Peyer's patch (tissue), 4 donors: Measurements from ENCODE around the gene LARGE2. TPM values are rescaled to one million over a fixed set of nuclear protein-coding genes. Genes with fewer than 3 reads are reported as not detected.

Source experiments
- DNase-seq, 3 donors: peaks; one replicate each; pipeline ENCODE4 v3.0.0-alpha.2; 2017 to 2019
- H3K27ac ChIP-seq, 4 donors: fragments of 200-600 bp; sonication (generic); one replicate each; pipeline ENCODE4 v1.5.1; 2016 to 2019
- H3K27me3 ChIP-seq, 2 donors: fragments of 200-600 bp; sonication (generic); one replicate each; pipeline ENCODE4 v1.5.1; 2019
- H3K36me3 ChIP-seq, 3 donors: fragments of 200-600 bp; sonication (generic); one replicate each; pipeline ENCODE4 v1.5.1; 2016 to 2019
- H3K4me1 ChIP-seq, 4 donors: fragments of 200-600 bp; sonication (generic); one replicate each; pipeline ENCODE4 v1.5.1; 2016 to 2019
- H3K4me3 ChIP-seq, 4 donors: fragments of 200-600 bp; sonication (generic); 1 replicate in 3 of 4; 2 replicates in 1 of 4; pipeline ENCODE4 v1.5.1; 2016 to 2019; ENCODE audit warnings: mild to moderate bottlenecking in 1 of 4
- H3K9me3 ChIP-seq, 4 donors: fragments of 200-600 bp; sonication (generic); one replicate each; pipeline ENCODE4 v1.5.1; 2016 to 2019; ENCODE audit warnings: mild to moderate bottlenecking in 1 of 4
- POLR2A ChIP-seq, 2 donors: fragments of 450-650 bp; IDR thresholded peaks; one replicate each; pipeline ENCODE4 v1.5.1; 2017; ENCODE audit warnings: antibody characterized with exemption in 2 of 2, mild to moderate bottlenecking in 2 of 2, moderate library complexity in 2 of 2
- total RNA-seq, 4 donors: library from RNA; depleted of rRNA; stranded (reverse); fragments of >200 nt; gene quantifications; one replicate each; pipeline ENCODE4 v1.1.0, GENCODE V29; 2016
- TF ChIP-seq, protein P1 (sequence below), 6 experiments: fragments of 450-650 bp in 4 of 6; fragments of 200-600 bp in 2 of 6; sonication (generic) in 1 of 6; IDR thresholded peaks; one replicate each; pipeline ENCODE4 v1.5.1; 2017 to 2019; ENCODE audit warnings: antibody characterized with exemption in 6 of 6, mild to moderate bottlenecking in 3 of 6, moderate library complexity in 1 of 6

Gene LARGE2
- total RNA-seq, 4 donors from 2014 or later = 0.83 to 1.6 (median 1.2) TPM; not detected in 1

- Histone ChIP-seq H3K27ac (no peak overlapping the region), H3K9me3 (no peaks in the 10 kb centered on the region), H3K4me3 (no peak overlapping the region), H3K36me3 (peaks cover 0 to 45% (median 0%) of the 10 kb centered on the region in 3 donors), H3K27me3 (no peaks in the 10 kb centered on the region), H3K4me1 (no peaks in the 10 kb centered on the region)
- no peak for DNase-seq
- TF ChIP-seq, protein P1, sequence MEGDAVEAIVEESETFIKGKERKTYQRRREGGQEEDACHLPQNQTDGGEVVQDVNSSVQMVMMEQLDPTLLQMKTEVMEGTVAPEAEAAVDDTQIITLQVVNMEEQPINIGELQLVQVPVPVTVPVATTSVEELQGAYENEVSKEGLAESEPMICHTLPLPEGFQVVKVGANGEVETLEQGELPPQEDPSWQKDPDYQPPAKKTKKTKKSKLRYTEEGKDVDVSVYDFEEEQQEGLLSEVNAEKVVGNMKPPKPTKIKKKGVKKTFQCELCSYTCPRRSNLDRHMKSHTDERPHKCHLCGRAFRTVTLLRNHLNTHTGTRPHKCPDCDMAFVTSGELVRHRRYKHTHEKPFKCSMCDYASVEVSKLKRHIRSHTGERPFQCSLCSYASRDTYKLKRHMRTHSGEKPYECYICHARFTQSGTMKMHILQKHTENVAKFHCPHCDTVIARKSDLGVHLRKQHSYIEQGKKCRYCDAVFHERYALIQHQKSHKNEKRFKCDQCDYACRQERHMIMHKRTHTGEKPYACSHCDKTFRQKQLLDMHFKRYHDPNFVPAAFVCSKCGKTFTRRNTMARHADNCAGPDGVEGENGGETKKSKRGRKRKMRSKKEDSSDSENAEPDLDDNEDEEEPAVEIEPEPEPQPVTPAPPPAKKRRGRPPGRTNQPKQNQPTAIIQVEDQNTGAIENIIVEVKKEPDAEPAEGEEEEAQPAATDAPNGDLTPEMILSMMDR (IDR thresholded peaks at IDR 0.05) = no peak
- no peak for TF ChIP-seq POLR2A (IDR thresholded peaks at IDR 0.05)
Measured at GRCh38 chr11:45942381-45942780, 19.9 kb downstream of the LARGE2 start.

DNA sequence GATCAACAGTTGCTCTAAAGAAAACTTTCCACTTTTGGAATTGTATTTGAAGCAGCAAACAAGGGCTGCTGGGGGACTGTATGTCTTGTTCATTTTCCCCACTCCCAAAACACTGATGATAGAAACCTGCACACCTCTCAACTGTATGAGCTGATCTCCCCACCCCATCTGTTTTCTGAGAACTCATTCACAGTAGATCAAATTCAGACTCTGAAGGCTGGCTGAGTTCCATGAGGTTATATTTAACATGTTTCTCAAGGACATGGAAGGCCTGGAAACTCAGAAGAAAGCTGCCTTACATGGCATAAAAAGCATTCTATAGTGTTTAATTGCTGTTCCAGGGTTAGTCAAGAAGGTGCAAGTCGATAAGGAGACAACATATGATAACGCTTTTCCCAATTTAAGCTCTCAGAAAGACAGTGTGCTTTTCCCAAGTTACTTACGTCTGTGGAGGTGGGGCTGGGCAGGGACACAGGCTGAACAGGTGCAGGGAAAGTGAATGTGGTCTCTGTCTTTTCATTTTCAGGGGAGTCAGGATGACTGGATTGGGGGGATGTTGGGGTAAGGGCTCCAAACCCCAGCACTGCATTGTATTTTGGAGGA is 23.0 kb downstream of the LARGE2 start:
- Histone ChIP-seq H3K27ac (no peak overlapping the region), H3K27me3 (no peaks in the 10 kb centered on the region), H3K36me3 (peaks cover 0 to 61% (median 0%) of the 10 kb centered on the region in 3 donors), H3K4me1 (no peaks in the 10 kb centered on the region), H3K4me3 (no peak overlapping the region), H3K9me3 (no peaks in the 10 kb centered on the region)
- no peak for DNase-seq
- TF ChIP-seq, protein P1 (IDR thresholded peaks at IDR 0.05) = no peak
- no peak for TF ChIP-seq POLR2A (IDR thresholded peaks at IDR 0.05)

DNA sequence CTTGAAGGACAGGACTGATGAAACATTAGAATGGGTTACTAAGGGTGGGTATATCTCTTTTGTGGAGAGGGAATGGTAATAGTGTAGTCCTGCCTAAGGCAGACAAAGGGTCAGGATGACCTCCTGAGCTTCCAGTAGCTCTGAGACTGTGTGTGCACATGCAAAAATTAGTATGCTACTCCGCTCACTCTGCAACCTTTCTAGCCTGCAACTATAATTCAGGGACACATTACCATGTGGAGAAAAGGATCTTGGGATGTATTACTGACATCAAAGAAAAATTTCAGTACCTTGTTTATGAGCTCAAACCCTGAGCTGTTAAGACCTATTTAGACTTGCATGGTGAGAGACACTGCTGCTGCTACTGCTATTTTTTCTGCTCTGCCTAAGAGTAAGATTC is 25.4 kb downstream of the LARGE2 start:
- no peaks in the 10 kb centered on the region for H3K4me1 ChIP-seq
- TF ChIP-seq, protein P1 (IDR thresholded peaks at IDR 0.05) = no peak
- no peak for TF ChIP-seq POLR2A (IDR thresholded peaks at IDR 0.05)
- no peaks in the 10 kb centered on the region for H3K27me3 ChIP-seq
- no peaks in the 10 kb centered on the region for H3K9me3 ChIP-seq
- no peak for DNase-seq
- no peak overlapping the region for H3K27ac ChIP-seq
- no peak overlapping the region for H3K4me3 ChIP-seq
- H3K36me3 ChIP-seq = peaks cover 0 to 72% (median 0%) of the 10 kb centered on the region in 3 donors

DNA sequence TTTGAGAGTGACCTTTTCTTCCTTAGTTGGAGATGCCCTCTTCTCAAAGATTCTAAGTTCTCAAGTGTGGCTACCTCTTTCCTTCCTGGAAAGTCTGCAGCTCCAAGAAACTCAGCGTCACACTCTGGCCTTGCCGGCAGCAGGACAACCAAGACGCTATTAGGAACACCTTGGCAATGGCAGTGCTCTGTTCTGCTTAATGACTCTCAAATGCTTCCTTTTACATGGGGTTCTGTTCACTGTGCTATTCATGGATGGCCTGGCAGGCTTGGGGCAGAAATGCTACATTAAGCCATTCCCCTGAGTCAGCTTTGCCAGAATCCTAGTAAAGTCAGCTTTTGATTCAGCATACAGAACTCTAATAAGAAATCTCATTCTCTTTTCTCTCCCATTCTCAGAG is 25.9 kb downstream of the LARGE2 start:
- H3K27ac ChIP-seq = no peak overlapping the region
- H3K4me1 ChIP-seq = no peaks in the 10 kb centered on the region
- H3K27me3 ChIP-seq = no peaks in the 10 kb centered on the region
- no peak for TF ChIP-seq POLR2A (IDR thresholded peaks at IDR 0.05)
- no peak overlapping the region for H3K4me3 ChIP-seq
- no peaks in the 10 kb centered on the region for H3K9me3 ChIP-seq
- DNase-seq = no peak
- peaks cover 0 to 77% (median 0%) of the 10 kb centered on the region in 3 donors for H3K36me3 ChIP-seq

- Histone ChIP-seq H3K9me3 (no peaks in the 10 kb centered on the region), H3K27ac (no peak overlapping the region), H3K36me3 (peaks cover 0 to 75% (median 0%) of the 10 kb centered on the region in 3 donors), H3K4me1 (no peaks in the 10 kb centered on the region), H3K27me3 (no peaks in the 10 kb centered on the region), H3K4me3 (no peak overlapping the region)
- no peak for TF ChIP-seq POLR2A (IDR thresholded peaks at IDR 0.05)
- no peak for DNase-seq
Measured at GRCh38 chr11:45949992-45950407, 27.5 kb downstream of the LARGE2 start.

DNA sequence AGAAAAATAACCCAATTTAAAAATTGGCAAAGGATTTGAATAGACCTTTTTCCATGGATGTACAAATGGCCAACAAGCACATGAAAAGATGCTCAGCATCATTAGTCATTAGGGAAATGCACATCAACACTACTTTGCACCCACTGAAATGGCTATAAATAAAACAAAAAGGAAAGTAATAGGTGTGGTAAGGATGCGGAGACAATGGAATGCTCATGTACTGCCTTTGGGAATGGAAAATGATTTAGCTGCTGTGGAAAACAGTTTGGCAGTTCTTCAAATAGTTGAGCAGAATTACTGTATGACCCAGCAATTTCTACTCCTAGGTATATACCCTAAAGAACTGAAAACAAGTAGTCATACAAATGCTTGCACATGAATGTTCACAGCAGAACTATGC is 37.4 kb downstream of the LARGE2 start:
- Histone ChIP-seq H3K4me3 (no peak overlapping the region), H3K4me1 (no peaks in the 10 kb centered on the region), H3K27me3 (no peaks in the 10 kb centered on the region), H3K36me3 (no peaks in the 10 kb centered on the region), H3K9me3 (no peaks in the 10 kb centered on the region), H3K27ac (no peak overlapping the region)
- TF ChIP-seq POLR2A (IDR thresholded peaks at IDR 0.05) = no peak
- TF ChIP-seq, protein P1 (IDR thresholded peaks at IDR 0.05) = no peak
- DNase-seq = no peak
